DMS153 (cell line): ENCODE data around the gene SCOC.

Experiments
- DNase-seq: peaks from one replicate; lab custom pipeline; 2025; lab: John Stamatoyannopoulos, UW

SCOC gene

DNA sequence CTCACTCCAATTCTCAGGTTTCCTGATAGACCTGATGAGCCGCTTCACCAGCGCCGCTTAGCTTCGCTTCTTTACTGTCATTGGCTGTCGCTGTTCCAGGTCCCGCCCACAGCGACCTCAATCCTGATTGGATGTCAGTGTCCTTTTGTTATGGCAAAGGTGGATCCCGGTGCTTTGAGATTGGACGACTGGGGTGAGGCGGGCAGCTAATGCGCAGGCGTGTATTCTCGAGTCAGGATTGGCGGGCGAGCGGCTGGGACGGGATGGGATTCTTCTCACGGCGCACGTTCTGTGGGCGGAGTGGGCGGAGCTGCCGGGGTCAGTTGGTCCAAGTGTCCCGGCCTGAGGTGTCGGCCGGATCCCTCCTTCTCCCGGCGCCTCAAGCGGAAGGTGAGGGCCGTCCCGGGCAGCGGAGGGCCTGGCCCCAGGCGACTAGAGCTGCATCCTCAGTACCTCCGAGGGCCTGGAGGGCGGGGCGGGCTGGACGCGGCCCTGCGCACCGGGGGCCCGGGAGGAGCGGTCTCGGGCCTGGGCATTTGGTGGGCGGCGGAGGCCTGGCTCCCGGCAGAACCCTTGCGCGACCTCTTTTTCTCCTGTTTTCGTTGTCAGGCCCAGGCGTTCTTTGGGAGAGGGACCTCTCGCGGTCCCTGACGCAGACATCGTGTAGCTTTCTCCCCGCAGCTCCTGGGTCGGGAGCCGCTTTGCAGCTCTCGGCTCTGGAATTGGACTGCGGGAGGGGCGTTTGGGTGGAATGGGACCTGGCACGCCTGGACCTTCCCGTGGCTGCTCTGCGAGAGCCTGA is at the start of gene SCOC:
TSS of gene SCOC (plus strand) at position 319 of the 802 bp plus-strand sequence. CDS start 5,525 bp downstream, outside the sequence.
- peak; percentile 99 for DNase-seq

DNA sequence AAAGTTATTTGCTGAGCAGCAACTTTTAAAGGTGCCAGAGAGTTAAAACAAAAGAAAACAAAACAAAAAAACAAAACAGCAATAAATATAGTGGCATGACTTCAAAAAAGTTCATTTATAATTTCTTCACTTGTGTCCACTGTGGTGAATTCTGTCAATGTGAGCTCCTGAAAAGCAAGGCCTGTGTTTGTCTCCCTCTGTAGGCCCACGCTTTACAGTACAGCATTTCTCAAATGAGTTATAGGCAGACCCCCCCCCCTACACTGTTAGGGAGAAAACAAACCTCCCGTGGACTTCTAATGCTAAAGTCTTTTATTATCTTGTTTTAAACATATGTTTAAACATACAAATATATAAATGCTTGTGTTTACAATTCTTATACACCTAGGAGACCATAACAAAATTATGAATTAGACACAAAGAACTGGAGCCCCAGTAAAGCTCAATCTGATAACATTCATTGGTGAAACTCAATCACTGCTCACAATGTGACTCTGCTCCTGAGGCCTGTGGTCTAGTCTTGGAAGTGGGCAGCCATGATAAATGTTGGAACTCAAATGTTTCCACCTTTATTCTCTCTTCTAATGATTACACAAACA is 47.0 kb upstream of the SCOC start:
- peak; percentile 19 for DNase-seq

DNA sequence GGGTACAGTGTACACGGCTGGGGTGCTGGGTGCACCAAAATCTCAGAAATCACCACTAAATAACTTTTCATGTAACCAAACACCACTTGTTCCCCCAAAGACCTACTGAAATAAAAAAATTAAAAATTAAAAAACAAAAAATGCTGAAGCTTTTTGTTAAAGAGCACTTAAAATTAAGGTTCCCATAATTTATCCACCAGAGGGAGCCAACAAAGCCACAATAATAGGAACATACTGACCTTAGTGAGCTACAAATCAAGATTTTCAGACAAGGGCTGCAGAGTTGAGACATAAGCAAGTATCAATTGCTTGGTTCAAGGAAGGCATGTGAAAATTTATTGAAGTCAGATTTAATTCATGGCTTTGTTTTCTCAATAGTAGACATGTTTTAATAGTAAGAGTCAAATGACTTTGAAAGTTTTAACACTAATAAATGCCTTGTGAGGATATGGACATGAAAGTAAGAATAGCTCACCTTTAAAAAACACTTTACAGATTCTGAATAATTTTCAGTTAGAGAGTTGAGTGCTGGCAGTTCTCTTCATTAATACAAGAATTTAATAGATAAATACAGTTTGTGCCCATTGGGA is 43.0 kb upstream of the SCOC start:
- no peak for DNase-seq

DNA sequence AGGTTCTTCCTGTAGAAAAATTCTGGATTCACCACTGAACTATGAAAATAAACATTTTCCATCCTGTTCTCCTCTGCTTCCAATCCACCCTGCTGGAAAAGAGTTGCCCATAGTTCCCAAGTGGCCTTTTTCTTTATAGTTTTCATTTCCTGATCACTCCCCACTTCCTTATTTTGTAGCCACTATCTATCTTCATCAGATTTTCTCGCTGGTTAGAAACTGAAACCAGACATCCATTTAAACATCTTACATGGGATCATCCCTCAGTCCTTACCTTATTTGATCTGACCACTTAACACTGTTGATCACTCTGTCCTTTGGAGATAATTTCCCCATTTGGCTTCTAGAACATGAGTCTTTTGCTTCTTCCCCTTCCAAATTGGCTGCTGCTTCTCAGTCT is 42.2 kb upstream of the SCOC start:
- DNase-seq: no peak

DNA sequence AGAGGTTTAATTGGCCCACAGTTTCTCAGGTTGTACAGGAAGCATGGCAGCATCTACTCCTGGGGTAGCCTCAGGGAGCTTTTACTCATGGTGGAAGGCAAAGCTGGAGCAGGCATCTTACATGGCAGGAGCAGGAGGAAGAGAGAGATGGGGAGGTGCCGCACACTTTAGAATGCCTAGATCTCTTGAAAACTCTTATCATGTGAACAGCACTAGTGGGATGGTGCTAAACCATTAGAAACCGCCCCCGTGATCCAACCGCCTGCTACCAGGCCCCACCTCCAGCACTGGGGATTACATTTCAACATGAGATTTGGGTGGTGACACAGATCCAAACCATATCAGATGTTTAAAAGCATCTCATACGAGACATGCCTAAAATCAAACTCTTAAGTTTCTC is 41.6 kb upstream of the SCOC start:
- no peak for DNase-seq

DNA sequence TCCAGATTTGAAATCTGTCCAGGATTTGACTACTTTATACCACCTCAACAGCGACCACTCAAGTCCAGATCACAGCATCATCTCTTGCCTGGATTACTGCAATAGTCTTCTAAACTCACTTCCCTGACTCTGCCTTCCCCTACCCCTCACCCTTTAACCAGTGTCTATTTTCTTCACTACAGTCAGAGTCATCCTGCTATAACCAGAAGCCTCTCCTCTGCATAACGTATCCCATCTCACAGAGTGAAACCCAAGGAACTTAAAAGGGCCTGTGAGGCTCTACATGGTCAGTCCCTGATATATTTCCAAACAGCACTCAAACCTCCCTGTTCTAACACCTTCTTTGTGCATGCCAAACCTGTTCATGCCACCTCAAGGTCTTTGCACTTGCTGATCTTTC is 40.7 kb upstream of the SCOC start:
- DNase-seq: no peak

DNA sequence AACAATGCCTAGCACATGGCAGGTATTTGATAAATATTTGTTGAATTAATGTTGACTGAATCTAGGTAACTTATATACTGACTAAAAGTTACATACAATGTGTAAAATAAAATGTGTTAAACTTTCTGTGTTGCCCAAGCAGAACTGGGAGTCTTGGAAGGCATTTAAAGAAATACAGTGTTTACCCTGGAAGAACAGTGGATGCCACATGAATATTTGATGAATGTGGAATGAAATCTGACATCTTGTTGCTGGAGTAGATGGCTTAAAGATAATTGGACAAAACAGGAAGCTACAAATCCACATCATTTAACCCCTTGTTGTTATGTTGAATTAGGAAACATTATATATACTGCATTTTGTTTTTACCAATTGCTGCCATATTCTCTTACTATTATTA is 39.9 kb upstream of the SCOC start:
- no peak for DNase-seq

DNA sequence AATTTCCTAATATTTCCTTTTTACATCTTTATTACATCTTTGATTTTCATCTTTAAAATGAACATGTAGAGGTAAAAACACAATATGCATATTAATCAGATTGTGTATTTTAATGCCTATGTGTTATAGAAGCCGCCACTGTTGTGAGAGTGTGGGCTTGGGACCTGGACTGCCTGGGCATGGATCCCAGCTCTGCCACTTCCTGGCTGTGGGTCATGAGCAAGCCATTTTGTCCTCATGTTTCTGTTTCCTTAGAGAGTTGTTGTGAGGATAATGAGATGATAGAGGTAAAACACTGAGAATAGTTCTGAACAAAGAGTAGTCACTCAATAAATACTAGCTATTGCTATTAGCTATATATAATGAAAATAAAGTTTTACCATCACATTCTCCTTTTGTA is 38.4 kb upstream of the SCOC start:
- DNase-seq: no peak

DNA sequence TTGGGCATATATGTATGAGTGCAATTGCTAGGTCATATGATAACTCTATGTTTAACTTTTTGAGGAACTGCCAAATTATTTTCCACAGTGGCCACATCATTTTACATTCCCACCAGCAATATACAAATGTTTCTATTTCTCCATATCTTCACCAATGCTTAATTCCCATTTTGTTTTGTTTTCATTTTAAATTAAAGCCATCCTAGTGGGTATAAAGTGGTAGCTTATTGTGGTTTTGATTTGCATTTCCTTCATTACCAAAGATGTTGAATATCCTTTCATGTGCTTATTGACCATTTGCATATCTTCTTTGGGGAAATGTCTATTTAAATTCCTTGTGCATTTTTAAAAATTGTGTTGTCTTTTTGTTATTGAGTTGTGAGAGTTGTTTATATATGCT is 36.7 kb upstream of the SCOC start:
- no peak for DNase-seq

DNA sequence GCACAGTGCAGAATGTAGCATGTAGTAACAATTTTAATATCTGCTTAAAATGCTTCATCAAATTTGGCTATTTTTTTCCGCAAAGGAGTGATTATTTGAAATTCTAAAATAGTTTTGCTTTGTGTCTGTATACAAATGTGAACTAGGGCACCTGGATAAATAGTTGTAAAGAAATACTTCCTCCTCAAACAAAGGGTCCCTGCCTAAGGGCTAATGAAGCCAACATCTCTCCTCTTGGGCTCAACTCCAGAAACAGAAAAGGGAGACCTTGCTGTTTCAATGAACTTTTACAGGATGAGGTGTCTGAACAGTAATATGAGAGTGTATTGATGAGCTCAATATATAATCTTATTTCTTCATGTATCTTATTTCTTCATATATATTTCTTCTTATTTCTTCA is 30.8 kb upstream of the SCOC start:
- no peak for DNase-seq

DNA sequence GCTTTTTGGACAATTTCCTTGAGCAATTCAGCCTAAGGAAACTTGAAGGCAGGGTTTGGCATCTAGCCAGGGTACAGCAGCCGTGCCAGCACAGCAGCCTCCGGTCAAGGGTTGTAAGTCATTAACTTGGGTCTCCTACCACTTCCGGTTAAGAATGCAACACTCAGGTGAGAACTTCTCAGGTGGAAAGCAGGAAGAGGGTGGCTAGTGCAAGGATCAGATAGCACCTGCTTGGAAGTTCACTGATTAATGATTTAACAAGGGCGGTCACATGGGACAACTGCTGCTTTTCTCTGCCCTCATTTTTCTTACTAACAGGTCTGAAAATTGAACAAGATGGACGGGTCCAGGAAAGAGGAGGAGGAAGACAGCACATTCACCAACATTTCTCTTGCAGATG is 30.1 kb upstream of the SCOC start:
- DNase-seq: no peak

DNA sequence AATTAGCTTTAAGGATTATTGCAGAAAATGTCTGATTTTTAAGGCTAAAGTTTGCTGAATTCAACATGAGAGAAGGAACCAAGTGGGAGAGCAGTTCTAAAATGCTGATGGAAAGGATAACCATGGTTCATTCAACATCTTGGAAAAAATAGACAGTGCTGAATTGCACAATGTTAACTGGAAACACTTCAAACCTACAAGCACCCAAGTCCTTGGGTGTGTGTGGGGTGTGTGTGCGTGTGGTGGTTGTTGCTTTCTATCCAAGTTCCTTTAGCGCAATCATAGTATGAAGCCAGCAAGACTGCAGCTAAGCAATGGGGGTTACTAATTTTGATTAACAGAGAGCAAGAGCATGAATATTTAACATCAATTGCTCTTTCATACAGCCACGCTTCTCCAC is 29.3 kb upstream of the SCOC start:
- no peak for DNase-seq

DNA sequence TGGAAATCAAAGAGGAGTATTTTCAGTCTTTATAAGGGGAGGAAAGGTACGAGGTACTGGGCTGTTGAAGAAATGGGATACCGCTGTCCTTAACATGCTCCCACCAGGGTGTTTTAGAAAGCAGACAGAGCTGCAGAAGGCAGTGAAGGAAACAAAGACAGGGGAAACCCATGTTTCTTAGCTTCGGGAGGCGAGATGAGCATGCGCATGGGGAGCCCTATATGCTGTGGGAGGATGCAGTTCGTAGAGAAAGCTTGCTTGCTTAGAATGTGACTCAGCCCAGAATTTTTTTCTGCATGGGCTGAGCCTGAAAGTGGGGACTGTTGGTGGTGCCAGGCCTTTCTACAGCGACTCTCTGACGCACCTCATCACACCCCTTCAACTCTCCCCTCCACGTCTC is 28.8 kb upstream of the SCOC start:
- no peak for DNase-seq

DNA sequence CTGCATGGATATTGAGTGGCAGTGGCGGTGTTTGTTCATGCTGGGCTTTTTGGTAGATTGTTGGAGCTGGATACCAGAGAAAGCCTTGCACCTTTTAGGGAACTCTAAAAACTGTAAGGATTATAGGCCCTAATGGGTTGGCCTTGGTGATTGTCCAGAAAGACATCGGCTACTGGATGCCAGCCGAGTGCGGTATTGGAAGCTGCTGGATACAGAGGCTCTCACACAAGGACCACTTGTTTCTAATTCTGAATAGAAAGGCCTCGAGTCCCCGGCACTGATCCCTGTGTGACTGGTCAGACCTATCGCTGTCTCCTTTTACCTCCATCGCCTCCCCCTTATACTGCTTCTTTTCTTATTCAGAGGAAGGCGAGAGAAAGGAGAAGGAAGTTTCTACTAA is 27.3 kb upstream of the SCOC start:
- DNase-seq: no peak

DNA sequence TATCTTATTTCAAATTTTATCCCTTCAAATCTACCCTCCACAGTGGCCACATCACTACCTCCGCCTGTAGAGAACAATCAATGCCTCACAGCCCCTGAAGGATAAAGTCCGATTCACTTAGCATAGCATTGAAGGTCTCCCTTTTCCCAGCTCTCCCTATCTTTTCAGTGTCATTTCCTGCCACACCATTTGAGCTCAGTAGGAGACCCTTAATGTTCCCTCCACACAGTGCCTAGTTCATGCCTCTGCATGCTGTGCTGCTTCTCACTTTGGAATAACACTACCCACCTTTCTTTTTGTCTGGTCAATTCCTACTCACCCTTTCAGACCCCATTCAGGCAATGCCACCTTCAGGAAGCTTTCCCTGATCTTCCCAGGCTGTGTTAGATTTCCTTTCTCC is 23.6 kb upstream of the SCOC start:
- DNase-seq: no peak

DNA sequence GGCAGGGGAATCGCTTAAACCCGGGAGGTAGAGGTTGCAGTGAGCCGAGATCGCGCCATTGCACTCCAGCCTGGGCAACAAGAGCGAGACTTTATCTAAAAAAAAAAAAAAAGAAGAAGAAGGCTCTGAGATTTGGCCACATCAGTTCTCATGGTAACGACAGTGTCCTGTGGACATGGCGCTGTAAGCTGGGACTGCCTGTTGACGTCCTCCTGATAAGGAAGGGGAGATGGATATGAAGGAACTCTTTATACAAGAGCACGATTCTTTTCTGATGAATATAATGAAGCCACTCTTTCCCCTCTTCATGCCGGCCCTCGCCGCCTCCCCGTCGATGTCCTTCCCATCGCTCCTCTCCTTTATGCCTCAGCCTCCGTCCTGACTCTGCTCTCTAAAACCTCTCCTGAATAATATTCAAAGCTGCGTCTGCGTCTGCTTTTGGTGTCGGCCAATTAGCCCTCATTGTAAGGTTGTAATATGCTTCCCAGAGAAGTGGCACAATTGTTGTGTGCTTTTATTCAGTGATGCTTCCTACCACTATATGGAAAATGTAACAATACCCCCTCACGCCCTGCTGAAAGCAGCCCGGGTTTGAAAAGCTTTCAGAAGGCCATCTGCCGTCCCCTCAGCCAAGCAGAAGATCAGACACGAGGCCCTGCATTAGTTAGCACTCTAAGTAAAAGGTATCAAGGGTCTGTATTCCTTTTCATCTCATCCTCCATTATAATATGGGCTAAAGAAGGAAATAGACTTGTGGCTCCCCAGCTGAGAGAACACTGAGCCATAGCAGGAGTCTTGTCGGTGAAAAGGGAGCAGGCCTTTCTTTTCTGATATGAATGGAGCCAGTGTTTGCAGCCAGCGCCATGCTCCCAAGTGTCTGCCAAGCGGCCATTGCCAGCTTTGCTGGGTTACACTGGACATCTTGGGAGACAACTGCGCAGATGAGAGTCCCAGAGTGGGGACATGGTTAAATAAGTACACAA is 22.1 kb upstream of the SCOC start:
- peak; percentile 30 for DNase-seq

DNA sequence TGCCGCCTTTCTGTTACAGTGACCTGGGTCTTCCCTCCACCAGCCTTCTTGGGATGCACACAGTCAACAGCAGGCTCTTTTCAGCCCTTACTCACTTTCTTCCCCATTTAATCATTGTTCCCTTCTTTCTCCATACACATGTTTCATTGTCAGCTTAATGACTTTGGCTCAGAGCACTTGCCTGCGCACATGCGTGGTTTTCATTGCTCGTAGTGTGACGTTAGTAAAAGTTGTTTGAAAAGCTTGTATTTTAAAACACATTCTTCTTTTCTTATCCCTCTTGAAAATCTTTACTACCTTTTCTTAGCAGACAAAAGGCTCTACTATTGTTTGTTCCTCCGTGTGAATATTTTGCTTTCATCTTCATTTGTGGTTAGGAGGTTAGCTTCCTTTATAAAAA is 19.7 kb upstream of the SCOC start:
- no peak for DNase-seq

DNA sequence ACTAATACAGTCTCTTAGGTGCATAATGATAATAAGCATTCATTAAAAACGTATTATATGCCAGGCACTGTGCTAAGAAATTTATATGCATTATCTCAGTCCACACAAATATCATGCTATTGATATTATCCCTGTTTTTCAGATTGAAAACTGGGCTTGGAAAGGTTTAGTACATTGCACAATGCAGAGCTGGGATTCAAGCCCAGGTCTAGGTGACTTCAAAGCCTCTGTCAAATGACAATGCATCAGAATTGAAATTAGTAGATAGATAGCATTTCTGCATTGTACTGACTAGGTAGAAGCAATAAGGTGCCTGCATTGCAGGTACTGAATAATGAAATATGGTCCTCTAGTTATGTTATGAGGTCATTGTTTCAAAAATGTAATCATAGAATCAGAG is 18.2 kb upstream of the SCOC start:
- no peak for DNase-seq

DNA sequence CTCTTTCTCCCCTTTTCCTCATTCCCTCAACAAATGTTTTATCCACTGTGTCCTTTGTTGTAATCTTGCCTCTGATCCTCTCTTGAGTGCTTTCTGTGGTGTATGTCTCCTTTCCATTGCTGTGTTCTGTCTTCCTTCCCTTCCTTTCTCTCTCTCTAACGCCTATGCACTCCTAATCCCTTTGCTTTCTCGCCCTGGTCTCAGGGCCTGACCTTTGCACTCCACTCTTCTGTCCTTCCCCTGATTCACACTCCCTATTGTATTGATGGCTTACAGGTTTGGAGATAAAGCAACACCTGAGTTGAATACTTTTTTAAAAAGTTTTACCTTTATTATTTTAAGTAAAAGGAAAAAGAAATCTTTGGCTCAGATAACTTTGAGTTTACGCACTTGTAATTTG is 15.6 kb upstream of the SCOC start:
- DNase-seq: no peak

DNA sequence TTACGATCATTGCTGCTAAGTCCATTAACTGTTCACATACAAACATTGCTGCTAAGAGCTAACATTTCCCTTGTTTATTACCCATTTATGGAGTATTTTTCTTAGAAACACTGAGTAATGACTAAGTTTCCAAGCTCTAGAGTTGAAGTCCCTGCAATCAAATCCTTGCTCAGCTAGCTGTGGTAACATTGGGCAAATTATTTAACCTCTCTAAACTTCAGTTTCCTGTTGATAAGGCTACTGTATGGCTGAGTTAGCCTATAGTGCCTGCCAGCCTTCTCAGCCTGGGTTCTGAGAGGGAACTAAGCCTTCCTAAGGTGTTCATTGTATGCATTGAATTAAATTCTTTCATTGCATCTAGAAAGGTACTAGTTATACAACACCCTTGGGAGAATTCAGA is 15.2 kb upstream of the SCOC start:
- DNase-seq: no peak

DNA sequence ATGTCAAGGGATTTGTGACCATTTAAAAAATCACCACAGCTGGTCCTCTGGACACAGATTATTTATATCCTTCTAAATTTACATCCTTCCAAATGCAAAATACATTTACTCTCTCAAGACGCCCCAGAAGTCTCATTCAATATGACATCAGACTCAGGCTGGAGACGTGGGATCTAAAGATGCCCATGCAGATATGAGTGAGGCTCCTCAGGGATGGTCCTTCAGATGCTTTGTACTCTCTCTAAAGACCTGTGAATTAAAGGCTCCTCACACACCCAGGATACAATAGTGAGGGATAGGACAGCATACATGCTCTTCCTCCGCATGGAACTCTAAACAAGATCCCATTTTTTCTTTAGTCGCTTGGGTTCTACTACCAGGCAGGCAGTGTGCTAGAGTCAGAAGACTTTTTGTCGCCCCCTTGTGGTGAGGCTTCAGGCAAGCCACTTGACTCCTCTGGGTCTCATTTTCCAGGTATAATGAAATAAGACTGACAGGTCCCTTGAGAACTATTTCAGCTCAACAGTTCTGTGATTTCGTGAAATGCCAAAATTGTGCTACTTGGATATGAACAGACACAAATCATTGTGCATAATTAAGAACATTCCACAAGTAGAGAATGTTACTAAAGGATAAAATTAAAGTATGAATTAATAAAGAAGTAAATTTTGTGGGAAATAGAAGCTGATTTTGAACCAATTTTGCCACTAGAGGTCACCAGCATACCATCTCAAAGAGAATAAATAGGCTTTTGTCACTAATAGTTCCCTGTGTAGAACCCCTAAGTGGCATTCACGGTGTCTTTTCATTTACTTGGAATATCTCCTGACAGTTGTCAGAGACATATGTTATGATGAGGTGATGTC is 13.7 kb upstream of the SCOC start:
- peak; percentile 81 for DNase-seq
